ENCODE results near the gene NPAS3.

DNA sequence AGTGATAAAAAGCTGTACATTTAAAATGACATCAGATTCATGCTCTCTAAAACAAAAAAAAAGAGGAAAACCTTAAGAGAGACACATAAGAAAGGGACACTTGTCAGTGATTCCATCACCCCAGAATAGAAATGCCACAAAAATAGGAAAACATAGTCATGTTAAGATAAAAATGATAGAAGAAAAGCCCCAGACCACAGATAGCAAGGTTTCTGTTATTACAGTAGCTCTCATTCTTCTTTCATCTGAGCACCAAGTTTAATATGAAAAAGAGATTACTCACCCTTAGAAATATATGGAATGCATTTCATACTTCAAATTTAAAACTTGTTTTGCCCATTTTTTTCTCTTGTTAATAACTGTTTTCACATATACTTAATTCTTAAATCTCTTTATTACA is 795.0 kb downstream of the NPAS3 start:
- TF ChIP-seq CTCF (IDR thresholded peaks at IDR 0.05) (no peak), POLR2A (IDR thresholded peaks at IDR 0.05) (no peak)
